ENCODE data around the gene GCNT4. TPM values are rescaled to one million over a fixed set of nuclear protein-coding genes. Genes with fewer than 3 reads are reported as not detected.

The GCNT4 gene
- total RNA-seq, 4 donors from 2014 or later, result 1.1 to 2.8 (median 1.7) TPM

DNA sequence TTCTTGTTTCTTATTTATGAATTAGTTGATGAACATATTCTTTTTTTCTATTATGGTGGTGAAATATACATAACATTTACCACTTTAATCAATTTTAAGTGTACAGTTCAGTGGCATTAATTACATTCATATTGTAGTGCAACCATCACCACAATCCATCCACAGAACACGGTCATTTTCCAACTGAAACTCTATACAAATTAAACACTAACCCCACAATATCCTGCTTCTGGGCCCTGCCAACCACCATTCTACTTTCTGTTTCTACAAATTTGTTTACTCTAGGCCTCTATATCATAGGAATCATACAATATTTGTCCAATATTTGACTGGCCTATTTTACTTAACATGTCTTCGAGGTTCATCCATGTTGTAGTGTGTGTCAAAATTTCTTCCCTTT, 7.3 kb downstream of the GCNT4 start:
- ATAC-seq, result no peak
- intact Hi-C loops (cut with DNase I; ENCODE audit: low total_unique reads), result no loop called here

GRCh38 chr5:75044406-75044805, 8.0 kb downstream of the GCNT4 start:
- no peaks in the 10 kb centered on the region for H3K4me1 ChIP-seq
- no peak overlapping the region for H3K27ac ChIP-seq
- TF ChIP-seq POLR2A (IDR thresholded peaks at IDR 0.05) (no peak), CTCF (IDR thresholded peaks at IDR 0.05 in 4 of 5, conservative IDR thresholded peaks at IDR 0.05 in 1 of 5) (no peak)
- peaks cover 0 to 12% of the 10 kb centered on the region in 2 donors for H3K36me3 ChIP-seq
- DNase-seq, result peak in 1 of 2 donors; percentile 26
- ATAC-seq, result no peak
- intact Hi-C loops (cut with DNase I; ENCODE audit: low total_unique reads) (no loop called here), in situ Hi-C loops (cut with MboI; ENCODE audit: low sequenced_read_pairs in 4 of 4) (no loop called here)
- no peak overlapping the region for H3K4me3 ChIP-seq
- H3K27me3 ChIP-seq, result no peaks in the 10 kb centered on the region
- H3K9me3 ChIP-seq, result no peaks in the 10 kb centered on the region

More for the DNA sequence above, 7.3 kb downstream of the GCNT4 start:
- Histone ChIP-seq H3K36me3 (peaks cover 0 to 12% of the 10 kb centered on the region in 2 donors), H3K27me3 (no peaks in the 10 kb centered on the region), H3K4me3 (no peak overlapping the region), H3K4me1 (no peaks in the 10 kb centered on the region), H3K27ac (no peak overlapping the region), H3K9me3 (no peaks in the 10 kb centered on the region)
- no peak for DNase-seq
- in situ Hi-C loops (cut with MboI; ENCODE audit: low sequenced_read_pairs in 4 of 4), result no loop called here
- TF ChIP-seq POLR2A (IDR thresholded peaks at IDR 0.05), result no peak
- TF ChIP-seq CTCF (IDR thresholded peaks at IDR 0.05 in 4 of 5, conservative IDR thresholded peaks at IDR 0.05 in 1 of 5), result no peak

DNA sequence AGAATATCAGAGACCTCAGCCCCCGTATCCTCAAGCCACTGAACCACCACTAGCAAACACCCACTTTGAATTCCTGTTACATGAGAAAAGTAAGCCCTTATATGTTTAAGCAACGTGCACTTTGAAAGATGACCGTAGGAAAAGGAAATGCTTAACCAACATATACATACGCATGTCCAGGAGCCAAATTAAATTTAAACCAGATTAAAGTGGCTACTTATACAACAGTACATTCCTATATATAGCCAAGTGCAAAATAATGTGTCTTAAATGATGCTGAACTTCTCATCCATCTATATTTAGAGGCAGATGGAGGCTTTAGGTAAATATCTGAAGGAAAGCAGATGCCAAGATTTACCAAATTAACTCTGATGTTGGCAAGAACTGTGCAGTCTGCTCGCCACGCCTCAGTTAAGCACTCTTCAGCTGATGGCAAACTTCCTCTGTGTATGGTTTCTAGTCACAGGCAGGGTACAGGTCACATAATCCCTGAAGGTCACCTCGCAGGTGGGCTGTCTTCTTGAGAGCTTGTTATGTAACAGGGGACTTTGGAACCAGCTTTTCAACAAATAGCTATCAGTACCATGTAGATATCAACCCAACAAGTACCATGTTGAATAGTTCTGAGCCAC, 8.6 kb downstream of the GCNT4 start:
- in situ Hi-C loops (cut with MboI; ENCODE audit: low sequenced_read_pairs in 4 of 4) (no loop called here), intact Hi-C loops (cut with DNase I; ENCODE audit: low total_unique reads) (no loop called here)
- no peak overlapping the region for H3K27ac ChIP-seq
- no peaks in the 10 kb centered on the region for H3K27me3 ChIP-seq
- no peak overlapping the region for H3K4me3 ChIP-seq
- H3K36me3 ChIP-seq, result peaks cover 0 to 12% of the 10 kb centered on the region in 2 donors
- no peak for DNase-seq
- no peak for ATAC-seq
- H3K9me3 ChIP-seq, result no peaks in the 10 kb centered on the region
- TF ChIP-seq POLR2A (IDR thresholded peaks at IDR 0.05) (no peak), CTCF (IDR thresholded peaks at IDR 0.05 in 4 of 5, conservative IDR thresholded peaks at IDR 0.05 in 1 of 5) (no peak)
- no peaks in the 10 kb centered on the region for H3K4me1 ChIP-seq

DNA sequence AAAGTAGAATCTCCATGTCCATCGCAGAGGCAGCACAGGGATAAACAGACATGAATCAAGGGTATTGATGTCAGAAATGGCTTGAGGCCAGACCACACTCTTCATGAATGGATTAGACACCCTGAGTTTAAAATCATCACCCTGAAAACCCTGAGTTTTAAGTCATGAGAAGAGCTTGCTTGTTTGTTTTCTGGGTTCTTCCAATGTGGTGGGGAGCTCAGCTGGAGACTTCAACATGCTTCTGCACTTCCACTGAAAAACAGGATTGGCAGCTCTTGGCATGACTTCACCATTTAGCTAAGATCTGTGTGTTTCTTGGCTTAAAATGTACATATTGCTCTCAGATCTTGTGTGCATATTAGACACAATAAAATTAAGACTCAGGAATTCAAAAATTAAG, 9.8 kb downstream of the GCNT4 start:
- Histone ChIP-seq H3K4me1 (no peaks in the 10 kb centered on the region), H3K27ac (no peak overlapping the region), H3K4me3 (no peak overlapping the region), H3K9me3 (no peaks in the 10 kb centered on the region), H3K36me3 (peaks cover 0 to 12% of the 10 kb centered on the region in 2 donors), H3K27me3 (no peaks in the 10 kb centered on the region)
- TF ChIP-seq POLR2A (IDR thresholded peaks at IDR 0.05) (no peak), CTCF (IDR thresholded peaks at IDR 0.05 in 4 of 5, conservative IDR thresholded peaks at IDR 0.05 in 1 of 5) (no peak)
- in situ Hi-C loops (cut with MboI; ENCODE audit: low sequenced_read_pairs in 4 of 4) (no loop called here), intact Hi-C loops (cut with DNase I; ENCODE audit: low total_unique reads) (no loop called here)
- ATAC-seq (no peak), DNase-seq (no peak)

- peaks cover 0 to 6% of the 10 kb centered on the region in 2 donors for H3K36me3 ChIP-seq
- H3K4me1 ChIP-seq, result no peaks in the 10 kb centered on the region
- H3K27me3 ChIP-seq, result no peaks in the 10 kb centered on the region
- no peak overlapping the region for H3K27ac ChIP-seq
- in situ Hi-C loops (cut with MboI; ENCODE audit: low sequenced_read_pairs in 4 of 4), result no loop called here
- H3K4me3 ChIP-seq, result no peak overlapping the region
- TF ChIP-seq POLR2A (IDR thresholded peaks at IDR 0.05), result no peak
- no peak for TF ChIP-seq CTCF (IDR thresholded peaks at IDR 0.05 in 4 of 5, conservative IDR thresholded peaks at IDR 0.05 in 1 of 5)
- intact Hi-C loops (cut with DNase I; ENCODE audit: low total_unique reads), result no loop called here
- H3K9me3 ChIP-seq, result no peaks in the 10 kb centered on the region
- DNase-seq (no peak), ATAC-seq (no peak)
These were observed 11.4 kb downstream of the GCNT4 start for GRCh38 chr5:75040973-75041372.

Measured in gastrocnemius medialis (tissue), 4 donors.